OCI-LY7 (cell line): ENCODE data around the gene CFLAR. TPM values are rescaled to one million over a fixed set of nuclear protein-coding genes. Genes with fewer than 3 reads are reported as not detected.
"Not testable (repeated sequence)": the region's sequence is repeated elsewhere in the genome, so short reads cannot be mapped to it uniquely, and the experiment has no call there.

Experiments
- BruUV-seq: library from RNA; stranded (reverse); fragments of 400-500 nt; replicated peaks from 2 replicates; lab custom pipeline; 2021; lab: Mats Ljungman, UMichigan
- CTCF ChIA-PET: fragments of 300-600 bp; sonication (Branson Sonifier 250); formaldehyde crosslinking; loops from one replicate; lab custom pipeline; 2022; ENCODE audit warnings: antibody characterized with exemption; ENCODE audit not compliant: unreplicated experiment; lab: Charles Lee
- POLR2A ChIA-PET: fragments of 300-600 bp; sonication (Branson Sonifier 250); formaldehyde crosslinking; loops from one replicate; lab custom pipeline; 2022; ENCODE audit warnings: antibody characterized with exemption; lab: Charles Lee
- DNase-seq: peaks from one replicate; pipeline ENCODE4 v3.0.0-alpha.2; 2015; ENCODE audit warnings: low spot score
- H2AFZ ChIP-seq: fragments of 200-600 bp; sonication (generic), shearing (Covaris generic); 2 replicates; pipeline ENCODE4 v1.6.1; 2014; ENCODE audit warnings: mild to moderate bottlenecking, antibody characterized with exemption, low read length, moderate library complexity
- H3K27ac ChIP-seq: fragments of 200-600 bp; sonication (generic); 2 replicates; pipeline ENCODE4 v1.5.1; 2014; ENCODE audit warnings: mixed run types, low read depth, mild to moderate bottlenecking, moderate library complexity, low read length, inconsistent platforms; ENCODE audit not compliant: poor library complexity, severe bottlenecking
- H3K36me3 ChIP-seq: fragments of 200-600 bp; sonication (generic); 2 replicates; pipeline ENCODE4 v1.6.1; 2014; ENCODE audit warnings: mild to moderate bottlenecking, antibody characterized with exemption, low read length, moderate library complexity, mixed read lengths; ENCODE audit not compliant: insufficient read depth
- H3K4me1 ChIP-seq: fragments of 200-600 bp; sonication (generic); 2 replicates; pipeline ENCODE4 v1.5.1; 2014; ENCODE audit warnings: mild to moderate bottlenecking, low read length; ENCODE audit not compliant: insufficient read depth, poor library complexity, severe bottlenecking
- H3K4me2 ChIP-seq: fragments of 200-600 bp; sonication (generic); 2 replicates; pipeline ENCODE4 v1.6.1; 2014; ENCODE audit warnings: mild to moderate bottlenecking, low read length
- H3K4me3 ChIP-seq: fragments of 200-600 bp; sonication (generic); 2 replicates; pipeline ENCODE4 v1.5.1; 2014; ENCODE audit warnings: mild to moderate bottlenecking, low read depth, low read length; ENCODE audit not compliant: poor library complexity, severe bottlenecking
- H3K79me2 ChIP-seq: fragments of 200-600 bp; sonication (generic); 2 replicates; pipeline ENCODE4 v1.6.1; 2016; ENCODE audit warnings: low read depth, mild to moderate bottlenecking, low read length, moderate library complexity, mixed read lengths; ENCODE audit not compliant: insufficient read depth
- H3K9me2 ChIP-seq: fragments of 200-600 bp; sonication (generic); 2 replicates; pipeline ENCODE4 v1.6.1; 2016; ENCODE audit warnings: mild to moderate bottlenecking, low read length, mixed read lengths; ENCODE audit not compliant: insufficient read depth
- H3K9me3 ChIP-seq: fragments of 200-600 bp; sonication (generic); 2 replicates; pipeline ENCODE4 v1.6.1; 2014; ENCODE audit warnings: mild to moderate bottlenecking, mixed run types, low read length, mixed read lengths
- H4K20me1 ChIP-seq: fragments of 200-600 bp; sonication (generic); 2 replicates; pipeline ENCODE4 v1.6.1; 2014; ENCODE audit warnings: mild to moderate bottlenecking, antibody characterized with exemption, low read length, moderate library complexity, mixed read lengths; ENCODE audit not compliant: insufficient read depth
- EZH2phosphoT487 ChIP-seq: fragments of 200-600 bp; sonication (generic); IDR thresholded peaks from 2 replicates; pipeline ENCODE4 v1.6.1; 2018; ENCODE audit warnings: low read depth, borderline replicate concordance, mild to moderate bottlenecking, mixed run types, antibody characterized with exemption, low read length, moderate library complexity, mixed read lengths
- intact Hi-C: fragments of 100-400 bp; cut with micrococcal nuclease; formaldehyde crosslinking; loops from one replicate; pipeline ENCODE4 v1.10.0; 2022; ENCODE audit not compliant: unreplicated experiment
- total RNA-seq, 2 experiments: library from RNA; depleted of rRNA in 1 of 2; stranded (reverse); fragments of >200 nt in 1 of 2; shearing (Covaris generic) in 1 of 2; gene quantifications; 2 replicates each; pipeline ENCODE4 v1.2.3, GENCODE V29; 2014 to 2022
- TF ChIP-seq, protein P1 (sequence below): fragments of 200-600 bp; sonication (generic); conservative IDR thresholded peaks from 2 replicates; pipeline ENCODE4 v1.5.1; 2014; ENCODE audit warnings: mild to moderate bottlenecking, antibody characterized with exemption, low read length, moderate library complexity, mixed read lengths

The CFLAR gene
- total RNA-seq, 2 experiments from 2014 or later = 42.8 to 82.5 TPM

DNA sequence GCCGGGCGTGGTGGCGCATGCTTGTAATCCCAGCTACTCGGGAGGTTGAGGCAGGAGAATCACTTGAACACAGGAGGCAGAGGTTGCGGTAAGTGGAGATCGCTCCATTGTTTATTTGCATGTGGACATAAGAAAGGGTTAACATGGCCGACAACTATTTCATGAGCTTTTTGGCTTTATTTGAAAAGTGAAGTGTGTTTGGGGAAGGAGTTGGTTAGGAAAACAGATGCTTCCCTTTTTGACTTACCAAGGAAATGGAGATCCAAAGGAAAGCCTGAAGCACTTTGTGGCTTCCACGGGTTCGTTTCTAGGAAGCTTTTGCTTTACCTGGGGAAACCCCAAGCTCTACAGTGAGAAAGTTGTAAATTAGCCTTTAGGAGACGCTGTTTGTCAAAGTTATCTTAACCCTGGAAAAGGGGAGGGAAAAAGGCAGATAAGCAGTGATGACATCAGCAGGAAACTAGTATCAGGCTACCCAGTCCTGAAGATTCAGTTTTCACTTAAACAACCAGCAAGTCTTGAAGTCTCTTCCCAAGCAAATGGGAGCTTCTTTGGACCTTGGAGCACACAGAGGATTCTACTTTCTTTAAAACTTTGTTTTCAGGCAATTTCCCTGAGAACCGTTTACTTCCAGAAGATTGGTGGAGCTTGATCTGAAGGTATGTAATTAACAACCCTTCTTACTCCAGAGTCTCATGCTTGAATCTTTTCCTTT is 66.8 kb downstream of the CFLAR start, which contains the start of gene CASP10:
TSS of gene CASP10 (plus strand) at position 492 of the 715 bp plus-strand sequence. CDS start 2,637 bp downstream, outside the sequence.
- peak within 1 kb of the TSS; percentile 43 for H3K4me2 ChIP-seq
- TF ChIP-seq EZH2phosphoT487 = no peak
- TF ChIP-seq, protein P1, sequence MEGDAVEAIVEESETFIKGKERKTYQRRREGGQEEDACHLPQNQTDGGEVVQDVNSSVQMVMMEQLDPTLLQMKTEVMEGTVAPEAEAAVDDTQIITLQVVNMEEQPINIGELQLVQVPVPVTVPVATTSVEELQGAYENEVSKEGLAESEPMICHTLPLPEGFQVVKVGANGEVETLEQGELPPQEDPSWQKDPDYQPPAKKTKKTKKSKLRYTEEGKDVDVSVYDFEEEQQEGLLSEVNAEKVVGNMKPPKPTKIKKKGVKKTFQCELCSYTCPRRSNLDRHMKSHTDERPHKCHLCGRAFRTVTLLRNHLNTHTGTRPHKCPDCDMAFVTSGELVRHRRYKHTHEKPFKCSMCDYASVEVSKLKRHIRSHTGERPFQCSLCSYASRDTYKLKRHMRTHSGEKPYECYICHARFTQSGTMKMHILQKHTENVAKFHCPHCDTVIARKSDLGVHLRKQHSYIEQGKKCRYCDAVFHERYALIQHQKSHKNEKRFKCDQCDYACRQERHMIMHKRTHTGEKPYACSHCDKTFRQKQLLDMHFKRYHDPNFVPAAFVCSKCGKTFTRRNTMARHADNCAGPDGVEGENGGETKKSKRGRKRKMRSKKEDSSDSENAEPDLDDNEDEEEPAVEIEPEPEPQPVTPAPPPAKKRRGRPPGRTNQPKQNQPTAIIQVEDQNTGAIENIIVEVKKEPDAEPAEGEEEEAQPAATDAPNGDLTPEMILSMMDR = peak; percentile 72
- H3K79me2 ChIP-seq = no peaks in the 10 kb centered on the region
- ChIA-PET CTCF (interaction anchor here (0.6 to 1.9 kb wide), 2 partner anchors 49 to 161 kb away, joined by 3 to 8 read pairs; no protein-coding TSS in a partner anchor), POLR2A (interaction anchor here (0.6 to 1.5 kb wide), 4 partner anchors 9 to 241 kb away, joined by 3 to 7 read pairs (median 4); no protein-coding TSS in a partner anchor)
- H2AFZ ChIP-seq = peak within 1 kb of the TSS; percentile 35; the same call in 1 of the 2 replicates
- BruUV-seq = no TSS peak
- no peaks in the 10 kb centered on the region for H3K9me2 ChIP-seq
- no peaks in the 10 kb centered on the region for H4K20me1 ChIP-seq
- intact Hi-C loops = loop anchor here (1.0 kb wide), 1 partner anchor 49 kb away; no protein-coding TSS in a partner anchor
- H3K4me3 ChIP-seq = peak within 1 kb of the TSS; percentile 40
- peaks cover 9% of the 10 kb centered on the region for H3K4me1 ChIP-seq
- 0 out of 2 replicates have a peak, but pooled peaks cover 4% of the 10 kb centered on the region for H3K9me3 ChIP-seq
- H3K36me3 ChIP-seq = no peaks in the 10 kb centered on the region
- DNase-seq = peak; percentile 42
- no peak within 1 kb of the TSS for H3K27ac ChIP-seq

DNA sequence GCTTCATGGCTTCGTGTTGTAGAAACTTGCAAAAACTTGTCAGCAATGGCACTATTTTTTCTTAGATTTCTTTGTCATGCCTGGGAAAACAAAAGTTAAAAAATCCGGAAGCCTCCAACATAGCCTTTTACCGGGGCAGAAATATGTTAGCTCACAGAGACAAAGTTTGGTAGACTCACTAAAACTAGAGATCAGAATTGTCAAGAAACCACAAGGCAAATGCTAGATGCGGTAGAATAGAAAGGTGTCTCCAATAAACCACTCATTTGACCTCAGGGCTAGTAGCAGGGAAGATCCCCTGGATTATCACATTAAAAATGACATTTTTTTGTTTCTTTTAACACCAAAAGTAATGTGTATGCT is 67.4 kb downstream of the CFLAR start:
- Histone ChIP-seq H3K9me3 (0 out of 2 replicates have a peak, but pooled peaks cover 4% of the 10 kb centered on the region), H3K27ac (no peak overlapping the region), H3K4me3 (peak overlapping the region; percentile 40), H4K20me1 (no peaks in the 10 kb centered on the region), H3K9me2 (no peaks in the 10 kb centered on the region), H3K79me2 (no peaks in the 10 kb centered on the region), H2AFZ (peak overlapping the region; percentile 35; the same call in 1 of the 2 replicates), H3K36me3 (no peaks in the 10 kb centered on the region), H3K4me1 (peaks cover 9% of the 10 kb centered on the region), H3K4me2 (peak overlapping the region; percentile 43)
- intact Hi-C loops = loop anchor here (1.0 kb wide), 1 partner anchor 49 kb away; no protein-coding TSS in a partner anchor
- no TSS peak for BruUV-seq
- ChIA-PET CTCF (interaction anchor here (1.9 kb wide), 1 partner anchor 49 kb away, joined by 8 read pairs; no protein-coding TSS in a partner anchor), POLR2A (interaction anchor here (0.6 to 1.5 kb wide), 4 partner anchors 9 to 242 kb away, joined by 3 to 7 read pairs (median 4); no protein-coding TSS in a partner anchor)
- TF ChIP-seq, protein P1 = no peak
- DNase-seq = no peak

DNA sequence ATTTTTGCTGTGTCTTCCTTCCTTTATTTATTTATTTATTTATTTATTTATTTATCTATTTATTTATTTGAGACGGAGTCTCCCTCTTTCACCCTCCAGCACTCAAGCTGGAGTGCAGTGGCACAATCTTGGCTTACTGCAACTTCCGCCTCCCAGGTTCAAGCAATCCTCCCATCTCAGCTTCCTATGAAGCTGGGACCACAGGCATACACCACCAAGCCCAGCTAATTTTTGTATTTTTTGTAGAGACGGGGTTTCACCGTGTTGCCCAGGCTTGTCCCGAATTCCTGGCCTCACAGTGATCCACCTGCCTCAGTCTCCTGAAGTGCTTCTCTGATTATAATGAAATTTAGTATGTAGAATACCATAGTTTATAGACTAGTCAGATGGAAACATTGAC is 67.9 kb downstream of the CFLAR start:
- H3K9me3 ChIP-seq, H4K20me1 ChIP-seq, DNase-seq, H2AFZ ChIP-seq, H3K79me2 ChIP-seq, H3K9me2 ChIP-seq, POLR2A ChIA-PET, H3K4me3 ChIP-seq, H3K4me1 ChIP-seq, H3K4me2 ChIP-seq, H3K36me3 ChIP-seq, H3K27ac ChIP-seq, BruUV-seq: not testable (repeated sequence)
- intact Hi-C loops = loop anchor here (1.0 kb wide), 1 partner anchor 48 kb away; no protein-coding TSS in a partner anchor
- CTCF ChIA-PET = interaction anchor here (1.9 kb wide), 1 partner anchor 48 kb away, joined by 8 read pairs; no protein-coding TSS in a partner anchor

DNA sequence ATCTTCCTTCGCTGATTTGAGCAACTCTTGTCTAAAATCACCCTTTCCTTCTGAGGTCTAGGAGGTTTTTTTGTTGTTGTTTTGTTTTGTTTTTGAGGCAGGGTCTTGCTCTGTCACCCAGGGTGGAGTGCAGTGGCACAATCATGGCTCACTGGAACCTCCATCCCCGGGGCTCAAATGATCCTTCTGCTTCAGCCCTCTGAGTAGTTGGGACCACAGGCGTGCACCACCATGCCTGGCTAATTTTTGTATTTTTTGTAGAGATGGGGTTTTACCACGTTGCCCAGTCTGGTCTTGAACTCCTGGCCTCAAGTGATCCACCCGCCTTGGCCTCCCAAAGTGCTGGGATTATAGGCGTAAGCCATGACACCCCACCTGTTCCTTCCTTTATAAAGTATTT is 68.3 kb downstream of the CFLAR start:
- POLR2A ChIA-PET, intact Hi-C loops, H3K4me2 ChIP-seq, CTCF ChIA-PET, H3K9me2 ChIP-seq, H2AFZ ChIP-seq, H4K20me1 ChIP-seq, H3K4me1 ChIP-seq, H3K36me3 ChIP-seq, H3K27ac ChIP-seq, H3K4me3 ChIP-seq, BruUV-seq, DNase-seq, H3K79me2 ChIP-seq, H3K9me3 ChIP-seq: not testable (repeated sequence)
